ENCODE measurements around the gene TRPT1.

TRPT1 gene

DNA sequence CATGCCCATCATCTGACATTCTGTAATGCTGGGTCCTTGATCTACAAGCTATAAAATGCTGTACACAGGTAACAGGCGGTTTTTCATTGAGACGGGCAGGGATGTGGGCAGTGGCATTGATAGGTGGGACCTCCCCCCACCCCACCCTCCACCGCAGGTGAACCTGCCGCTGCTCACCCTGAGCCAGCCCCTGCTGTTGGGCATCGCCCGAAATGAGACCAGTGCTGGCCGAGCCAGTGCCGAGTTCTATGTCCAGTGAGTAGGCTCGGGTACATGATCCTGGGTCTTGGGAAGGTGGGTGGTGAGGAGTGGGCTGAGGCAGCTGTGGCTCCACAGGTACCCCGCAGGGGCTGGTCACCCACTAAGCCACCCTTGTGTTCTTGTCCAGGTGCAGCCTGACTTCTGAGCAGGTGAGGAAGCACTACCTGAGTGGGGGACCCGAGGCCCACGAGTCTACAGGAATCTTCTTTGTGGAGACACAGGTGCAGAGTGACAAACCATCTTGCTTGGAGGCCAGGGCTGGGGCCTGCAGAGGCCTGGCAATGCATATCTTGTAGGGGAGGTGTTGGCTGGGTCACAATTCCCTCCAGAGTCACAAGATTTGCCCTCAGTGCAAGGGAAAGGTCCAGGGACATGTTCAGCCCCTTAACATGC is 3.2 kb upstream of the TRPT1 start:
- DNase-seq: no peak

DNA sequence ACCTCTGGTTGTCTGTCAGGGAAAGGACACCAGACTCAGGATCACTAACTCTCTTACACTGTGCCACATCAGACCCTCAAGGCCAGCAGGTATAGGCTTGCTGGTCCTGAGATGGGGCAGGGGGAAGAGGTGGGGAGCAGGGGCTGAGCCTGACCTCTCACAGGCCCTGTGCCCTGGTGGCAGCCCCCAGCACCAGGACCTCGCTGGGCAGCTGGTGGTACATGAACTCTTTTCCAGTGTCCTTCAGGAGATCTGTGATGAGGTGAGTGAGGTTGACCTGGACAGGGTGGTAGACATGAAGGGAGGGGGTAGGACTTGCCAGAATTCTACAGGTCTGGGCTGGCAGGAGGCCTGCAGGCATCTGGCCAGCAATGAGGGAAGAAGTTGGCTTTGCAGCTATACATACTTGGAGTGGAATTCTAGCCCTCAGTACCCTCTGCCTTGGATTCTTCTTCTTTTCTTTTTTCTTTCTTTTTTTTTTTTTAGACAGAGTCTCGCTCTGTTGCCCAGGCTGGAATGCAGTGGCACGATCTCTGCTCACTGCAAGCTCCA is 1.5 kb upstream of the TRPT1 start:
- no peak for DNase-seq

DNA sequence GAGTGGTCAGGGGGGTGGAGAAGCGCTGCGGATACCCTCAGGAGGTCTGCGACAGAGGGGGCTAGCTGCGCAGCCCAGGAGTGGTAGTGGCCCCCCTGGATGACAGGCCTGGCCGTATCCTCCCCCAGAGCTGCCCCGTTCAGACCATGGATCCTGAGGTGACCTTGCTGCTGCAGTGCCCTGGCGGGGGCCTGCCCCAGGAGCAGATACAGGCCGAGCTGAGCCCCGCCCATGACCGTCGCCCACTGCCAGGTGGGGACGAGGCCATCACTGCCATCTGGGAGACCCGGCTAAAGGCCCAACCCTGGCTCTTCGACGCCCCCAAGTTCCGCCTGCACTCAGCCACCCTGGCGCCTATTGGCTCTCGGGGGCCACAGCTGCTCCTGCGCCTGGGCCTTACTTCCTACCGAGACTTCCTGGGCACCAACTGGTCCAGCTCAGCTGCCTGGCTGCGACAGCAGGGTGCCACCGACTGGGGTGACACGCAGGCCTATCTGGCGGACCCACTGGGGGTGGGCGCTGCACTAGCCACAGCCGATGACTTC is 593 bp upstream of the TRPT1 start:
- DNase-seq: no peak

DNA sequence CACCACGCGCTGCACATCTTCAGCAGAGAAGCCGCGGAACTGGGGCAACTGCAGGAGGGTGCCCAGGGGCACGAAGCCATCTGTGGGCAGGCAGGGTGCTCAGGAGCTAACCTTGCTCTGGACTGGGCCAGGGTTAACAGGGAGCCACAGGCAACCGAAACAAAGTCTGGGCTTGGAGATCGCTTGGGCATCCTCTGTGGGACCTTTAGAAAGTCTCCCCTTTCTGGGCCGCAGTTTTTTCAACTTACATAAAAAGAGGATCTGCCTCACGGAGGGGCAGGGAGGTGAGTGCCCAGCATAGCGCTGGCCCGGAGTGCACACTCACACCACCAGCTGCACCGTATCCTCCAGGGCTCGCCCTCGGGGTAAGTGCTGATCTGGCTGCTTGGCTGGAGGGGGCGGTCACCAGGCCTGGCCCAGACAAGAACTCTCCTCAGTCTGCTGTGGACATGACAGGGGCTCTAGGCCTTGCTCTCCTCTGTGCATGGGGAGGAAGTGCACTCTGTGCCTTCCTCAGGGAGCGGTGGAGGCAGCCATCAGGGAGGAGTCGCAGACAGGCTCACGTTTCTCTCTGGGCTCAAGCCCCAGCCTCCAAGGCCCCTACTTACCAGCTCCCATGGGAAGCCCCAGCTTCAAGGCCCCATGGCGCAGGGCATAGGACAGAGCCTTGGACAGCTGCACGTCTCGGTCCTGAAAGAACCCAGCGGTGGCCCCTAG is 937 bp downstream of the TRPT1 start:
- no peak for DNase-seq

DNA sequence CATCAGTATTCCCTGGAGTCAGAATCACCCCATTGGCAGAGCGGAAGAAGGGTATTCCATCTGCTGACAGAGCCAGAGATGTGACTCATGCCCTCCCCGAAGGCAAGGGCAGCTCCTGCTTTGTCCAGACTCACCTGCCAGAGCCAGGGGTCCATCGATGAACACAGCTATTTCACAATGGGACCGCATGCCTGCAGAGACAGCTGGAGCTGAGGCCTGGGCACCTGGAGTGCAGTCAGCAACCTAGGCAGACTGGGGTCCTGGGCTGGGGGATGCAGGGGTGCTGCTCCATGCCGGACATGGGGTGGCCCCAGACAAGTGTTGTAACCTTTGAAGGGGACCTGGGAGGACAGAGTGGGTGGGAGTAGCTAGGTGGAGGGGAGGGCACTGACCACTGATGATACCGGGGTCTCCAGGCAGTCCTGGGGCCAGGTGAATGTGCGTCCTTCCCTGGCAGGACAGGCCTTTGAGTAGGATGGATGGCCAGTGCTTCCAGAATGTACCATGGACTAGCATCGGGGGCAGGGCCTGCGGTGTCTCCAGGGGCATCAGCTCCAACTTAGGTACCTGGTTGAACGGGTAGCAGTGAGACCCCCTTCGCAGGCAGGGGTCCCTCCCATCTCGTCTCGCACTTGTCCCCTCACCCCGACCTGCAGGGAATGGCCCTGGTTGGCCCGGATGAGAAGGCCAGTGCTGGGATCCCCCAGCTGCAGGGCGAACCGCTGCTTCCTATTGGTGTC is 1.7 kb downstream of the TRPT1 start:
- DNase-seq: no peak

DNA sequence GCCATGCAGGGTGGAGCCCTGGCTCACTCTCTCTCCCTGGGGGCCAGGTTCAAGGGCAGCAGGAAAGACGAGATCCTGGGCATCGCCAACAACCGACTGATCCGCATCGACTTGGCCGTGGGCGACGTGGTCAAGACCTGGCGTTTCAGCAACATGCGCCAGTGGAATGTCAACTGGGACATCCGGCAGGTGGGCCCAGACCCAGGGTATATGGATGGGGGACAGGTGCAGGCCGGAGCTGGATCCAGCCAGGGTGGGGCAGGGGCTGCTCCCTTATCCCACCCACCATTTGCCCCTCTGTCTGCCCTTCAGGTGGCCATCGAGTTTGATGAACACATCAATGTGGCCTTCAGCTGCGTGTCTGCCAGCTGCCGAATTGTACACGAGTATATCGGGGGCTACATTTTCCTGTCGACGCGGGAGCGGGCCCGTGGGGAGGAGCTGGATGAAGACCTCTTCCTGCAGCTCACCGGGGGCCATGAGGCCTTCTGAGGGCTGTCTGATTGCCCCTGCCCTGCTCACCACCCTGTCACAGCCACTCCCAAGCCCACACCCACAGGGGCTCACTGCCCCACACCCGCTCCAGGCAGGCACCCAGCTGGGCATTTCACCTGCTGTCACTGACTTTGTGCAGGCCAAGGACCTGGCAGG is 2.9 kb downstream of the TRPT1 start:
- DNase-seq: no peak

DNA sequence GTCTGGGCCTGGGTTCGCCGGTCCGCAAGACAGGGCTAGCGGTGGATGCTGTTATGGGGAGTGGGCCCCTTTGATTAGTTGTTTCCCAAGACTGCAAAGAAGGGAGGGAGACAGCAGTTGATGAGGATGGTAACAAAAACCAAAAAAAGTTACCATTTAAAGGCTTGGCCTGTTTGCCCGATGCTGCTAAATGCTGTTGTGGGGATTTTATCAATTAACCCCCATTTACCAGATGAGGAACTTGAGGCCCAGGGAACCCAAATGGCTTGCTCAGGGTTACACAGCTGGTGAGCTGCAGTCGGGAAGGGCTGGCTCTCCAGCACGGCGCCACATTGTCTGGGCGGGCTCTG is 3.4 kb downstream of the TRPT1 start:
- no peak for DNase-seq

DNA sequence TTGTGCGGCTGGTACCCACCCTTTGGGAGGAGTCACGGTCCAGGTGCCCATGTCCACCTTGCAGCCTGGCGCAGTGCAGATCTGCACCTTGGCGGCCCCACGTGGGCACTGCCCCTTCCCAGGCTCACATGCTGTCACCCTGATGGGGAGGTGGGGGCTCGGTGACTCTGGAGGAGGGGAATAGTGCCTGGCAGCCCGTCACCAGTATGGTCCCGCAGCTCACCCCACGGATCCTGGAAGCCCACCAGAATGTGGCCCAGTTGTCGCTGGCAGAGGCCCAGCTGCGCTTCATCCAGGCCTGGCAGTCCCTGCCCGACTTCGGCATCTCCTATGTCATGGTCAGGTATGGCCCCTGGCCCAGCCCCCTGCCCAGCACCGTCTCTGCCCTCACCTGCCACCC is 5.2 kb downstream of the TRPT1 start:
- no peak for DNase-seq

DNA sequence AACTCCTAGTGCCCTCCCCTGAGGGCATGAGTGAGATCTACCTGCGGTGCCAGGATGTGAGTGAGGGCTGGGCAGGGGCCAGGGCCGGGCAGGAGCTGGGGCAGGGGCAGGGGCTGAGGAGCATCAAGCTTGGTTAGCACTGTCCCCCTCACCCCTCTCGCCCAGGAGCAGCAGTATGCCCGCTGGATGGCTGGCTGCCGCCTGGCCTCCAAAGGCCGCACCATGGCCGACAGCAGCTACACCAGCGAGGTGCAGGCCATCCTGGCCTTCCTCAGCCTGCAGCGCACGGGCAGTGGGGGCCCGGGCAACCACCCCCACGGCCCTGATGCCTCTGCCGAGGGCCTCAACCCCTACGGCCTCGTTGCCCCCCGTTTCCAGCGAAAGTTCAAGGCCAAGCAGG is 5.7 kb downstream of the TRPT1 start:
- DNase-seq: no peak

DNA sequence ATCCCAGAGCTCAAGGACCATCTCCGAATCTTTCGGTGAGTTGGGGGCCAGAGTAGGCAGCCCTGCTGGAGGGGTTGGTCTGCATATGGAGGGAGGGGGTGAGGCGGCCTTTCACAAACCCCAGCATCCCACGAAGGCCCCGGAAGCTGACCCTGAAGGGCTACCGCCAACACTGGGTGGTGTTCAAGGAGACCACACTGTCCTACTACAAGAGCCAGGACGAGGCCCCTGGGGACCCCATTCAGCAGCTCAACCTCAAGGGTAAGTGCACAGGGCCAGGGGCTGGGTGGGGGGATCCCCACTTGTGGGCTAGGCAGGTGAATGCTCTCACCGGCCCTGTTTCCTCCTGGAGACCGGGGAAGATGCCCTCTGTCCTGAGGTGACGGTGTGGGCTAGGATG is 6.2 kb downstream of the TRPT1 start:
- no peak for DNase-seq

DNA sequence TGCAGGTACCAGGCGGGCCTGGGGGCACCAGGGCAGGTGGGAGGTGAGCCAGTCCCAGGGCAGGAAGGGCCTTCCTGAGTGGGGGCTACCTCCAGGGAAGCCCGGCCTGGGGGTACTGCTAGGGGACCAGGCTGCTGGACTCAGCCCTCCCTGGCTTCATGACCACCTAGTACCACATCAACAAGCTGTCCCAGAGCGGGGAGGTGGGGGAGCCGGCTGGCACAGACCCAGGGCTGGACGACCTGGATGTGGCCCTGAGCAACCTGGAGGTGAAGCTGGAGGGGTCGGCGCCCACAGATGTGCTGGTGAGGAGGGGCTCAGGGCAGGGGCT is 6.7 kb downstream of the TRPT1 start:
- DNase-seq: no peak

DNA sequence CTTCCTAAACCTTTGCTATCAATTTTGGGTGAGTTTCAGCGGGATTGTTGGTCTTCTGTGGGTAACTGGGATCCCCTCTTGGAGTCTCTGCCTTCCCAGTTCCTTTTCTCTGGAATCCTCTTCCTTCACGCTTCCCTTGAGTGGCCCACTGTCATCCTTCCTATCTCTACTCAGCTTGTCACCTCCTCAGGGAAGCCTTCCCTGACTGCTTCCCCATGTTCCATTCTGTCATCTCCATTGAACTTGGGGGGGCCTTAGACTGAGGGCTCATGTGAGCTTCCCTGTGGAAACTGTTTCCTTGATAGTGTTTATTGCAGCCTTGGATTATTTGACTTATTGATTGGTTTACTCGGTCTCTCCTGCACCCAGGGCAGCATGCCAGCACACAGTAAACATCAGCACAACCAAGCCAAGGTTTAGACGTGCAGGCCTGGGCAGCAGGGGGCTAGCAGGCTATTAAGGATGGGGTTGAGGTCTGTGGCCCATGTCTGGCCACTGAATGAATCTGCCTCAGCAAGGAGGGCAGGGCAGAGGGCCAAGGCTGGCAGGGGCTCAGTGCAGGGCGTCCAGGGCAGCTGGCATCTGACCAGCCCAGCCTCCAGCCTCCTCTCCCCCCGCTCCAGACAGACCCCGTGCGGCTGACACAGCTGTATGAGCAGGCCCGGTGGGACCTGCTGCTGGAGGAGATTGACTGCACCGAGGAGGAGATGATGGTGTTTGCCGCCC is 7.2 kb downstream of the TRPT1 start:
- DNase-seq: no peak

DNA sequence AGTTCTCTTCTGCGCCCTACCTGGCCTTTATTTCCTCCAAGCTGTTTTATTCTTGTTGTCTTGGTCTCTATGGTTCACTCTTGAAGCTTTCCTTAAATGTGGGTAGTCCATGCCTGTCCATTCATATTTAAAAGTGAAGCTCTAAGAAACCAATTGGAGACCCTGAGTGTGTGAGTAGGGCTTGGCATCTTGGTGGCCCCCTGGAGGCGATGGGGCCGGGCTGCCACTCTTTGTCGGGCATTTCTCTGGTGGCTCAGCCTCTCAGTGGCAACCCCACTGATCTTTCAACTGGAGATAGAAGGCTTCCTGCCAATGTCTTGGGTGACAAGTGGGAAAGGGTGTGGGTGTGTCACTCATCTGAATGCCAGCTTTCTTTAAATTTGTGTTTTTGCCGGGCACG is 9.1 kb downstream of the TRPT1 start:
- DNase-seq: no peak

DNA sequence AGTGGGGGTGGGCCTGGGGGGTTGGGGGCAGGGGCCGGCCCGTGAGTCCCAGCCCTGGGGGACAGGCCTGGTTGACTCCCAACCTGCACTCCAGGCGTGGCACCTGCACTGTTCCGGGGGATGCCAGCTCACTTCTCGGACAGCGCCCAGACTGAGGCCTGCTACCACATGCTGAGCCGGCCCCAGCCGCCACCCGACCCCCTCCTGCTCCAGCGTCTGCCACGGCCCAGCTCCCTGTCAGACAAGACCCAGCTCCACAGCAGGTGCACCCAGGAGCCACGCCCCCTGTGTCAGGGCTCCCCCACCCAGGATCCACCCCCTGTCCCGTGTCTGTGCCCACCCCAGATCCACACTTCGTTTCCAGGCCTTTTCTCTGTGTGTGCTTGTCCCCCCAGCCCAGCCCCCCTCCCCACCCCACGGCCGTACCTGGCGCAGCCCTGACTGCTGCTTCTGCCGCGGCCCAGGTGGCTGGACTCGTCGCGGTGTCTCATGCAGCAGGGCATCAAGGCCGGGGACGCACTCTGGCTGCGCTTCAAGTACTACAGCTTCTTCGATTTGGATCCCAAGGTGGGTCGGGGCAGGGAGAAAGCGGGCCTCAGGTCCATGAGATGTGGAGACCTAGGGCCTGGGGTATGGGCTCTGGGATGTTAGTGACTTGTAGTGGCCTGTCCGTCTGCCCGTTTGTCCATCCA is 14.7 kb downstream of the TRPT1 start:
- no peak for DNase-seq

DNA sequence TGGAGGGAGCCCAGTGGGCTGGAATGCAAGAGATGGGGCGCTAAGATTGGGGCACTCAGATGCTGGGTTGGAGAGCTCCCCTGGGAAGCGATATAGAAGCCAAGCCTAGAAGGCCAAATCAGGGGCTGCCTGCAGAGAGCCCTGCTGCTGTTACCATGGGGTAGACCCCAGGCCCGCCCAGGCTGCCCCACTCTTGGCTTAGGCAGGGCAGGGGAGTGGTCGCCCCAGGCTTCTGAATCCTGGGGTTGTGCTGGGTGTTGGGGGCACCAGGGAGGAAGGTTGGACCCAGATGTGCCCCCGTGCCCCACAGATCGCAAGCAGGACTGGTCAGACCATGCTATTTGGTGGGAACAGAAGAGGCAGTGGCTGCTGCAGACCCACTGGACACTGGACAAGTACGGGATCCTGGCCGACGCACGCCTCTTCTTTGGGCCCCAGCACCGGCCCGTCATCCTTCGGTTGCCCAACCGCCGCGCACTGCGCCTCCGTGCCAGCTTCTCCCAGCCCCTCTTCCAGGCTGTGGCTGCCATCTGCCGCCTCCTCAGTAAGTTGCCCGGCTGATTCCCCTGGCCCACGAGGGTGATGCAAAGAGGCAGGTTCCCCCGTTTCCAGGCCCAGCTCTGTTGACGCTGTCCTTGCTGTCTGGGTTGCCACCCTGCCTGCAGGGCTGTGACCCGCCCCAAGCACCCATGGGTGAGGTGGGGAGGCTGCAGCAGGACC is 15.5 kb downstream of the TRPT1 start:
- no peak for DNase-seq

DNA sequence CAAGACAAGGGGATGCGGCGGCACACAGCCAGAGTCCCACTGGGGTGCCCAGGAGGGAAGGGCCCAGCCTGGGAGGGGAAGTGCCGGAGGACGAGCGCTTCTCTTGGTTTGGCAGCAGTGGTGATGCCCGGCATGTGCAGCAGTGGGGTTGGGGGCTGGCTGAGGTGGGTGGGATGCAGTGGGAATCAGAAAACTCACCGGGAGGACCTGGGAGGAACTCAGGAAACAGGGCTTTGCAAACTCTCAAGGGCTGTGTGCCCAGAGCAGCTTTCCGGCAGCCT is 16.5 kb downstream of the TRPT1 start:
- no peak for DNase-seq

DNA sequence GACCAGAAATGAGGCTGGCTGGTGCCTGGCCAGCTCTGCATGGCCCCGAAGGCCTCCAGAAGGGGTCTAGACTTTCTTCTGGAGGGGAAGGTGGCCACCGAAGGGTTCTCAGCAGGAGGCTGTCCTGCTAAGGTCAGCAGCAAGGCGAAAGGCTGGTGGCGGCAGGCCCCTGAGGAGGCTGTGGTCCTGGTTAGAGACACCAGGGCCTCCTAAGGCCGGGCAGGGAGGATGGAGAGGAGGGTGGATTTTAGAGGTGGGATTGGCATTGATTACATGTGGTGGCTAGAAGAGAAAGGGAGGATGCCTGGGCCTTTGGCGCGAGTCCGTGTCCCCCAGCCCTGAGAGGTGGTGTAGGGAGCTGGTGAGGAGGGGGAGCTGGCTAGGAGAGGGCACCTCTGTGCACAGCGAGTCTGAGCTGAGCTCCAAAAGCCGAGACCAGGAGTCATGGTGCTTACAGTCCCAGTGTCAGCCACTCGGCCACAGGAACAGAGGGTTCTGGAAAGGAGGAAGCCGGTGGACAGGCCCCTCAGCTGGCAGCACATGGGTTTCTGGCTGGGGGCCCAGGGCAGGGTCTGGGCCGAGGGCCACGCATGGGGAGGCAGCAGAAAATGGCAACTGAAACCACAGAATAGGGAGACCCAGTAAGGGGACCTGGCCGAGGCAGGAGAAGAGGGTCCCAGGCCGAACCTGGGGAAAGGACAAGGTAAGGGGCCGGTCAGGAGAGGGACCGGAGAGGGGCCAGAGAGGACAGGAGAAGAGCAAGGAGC is 17.0 kb downstream of the TRPT1 start:
- no peak for DNase-seq

DNA sequence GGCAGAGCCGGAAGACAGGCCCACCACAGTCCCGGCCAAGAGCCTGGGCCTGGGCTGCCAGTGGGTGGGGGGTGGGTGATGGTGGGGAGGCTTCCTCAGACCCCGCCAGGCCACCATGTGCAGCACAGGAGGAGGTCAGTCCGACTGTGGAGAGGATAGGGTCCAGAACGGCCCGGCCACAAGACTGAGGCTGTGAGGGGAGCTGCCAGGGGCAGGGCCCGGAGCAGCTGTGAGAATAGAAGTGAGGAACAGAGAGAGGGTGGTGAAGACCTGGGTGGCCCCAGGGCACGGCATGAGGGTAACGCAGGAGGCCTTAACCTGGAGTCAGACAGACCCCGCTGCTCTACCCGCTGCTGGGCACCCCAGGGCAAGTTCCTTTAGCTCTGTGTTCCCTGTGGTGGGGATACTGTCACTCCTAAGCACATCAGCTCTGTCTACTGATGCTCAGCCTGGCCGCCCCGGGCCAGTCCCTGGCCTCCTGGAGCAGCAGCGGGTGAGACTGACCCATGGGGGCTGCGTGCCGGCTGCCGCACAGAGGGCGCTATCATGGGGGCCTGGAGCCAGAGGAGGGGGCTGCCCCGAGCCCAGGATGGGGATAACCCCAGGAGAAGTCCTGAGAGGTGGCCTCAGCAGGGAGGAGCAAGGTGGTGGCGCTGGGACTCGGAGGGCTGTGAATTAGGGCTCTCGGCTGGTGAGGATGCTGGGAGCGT is 17.7 kb downstream of the TRPT1 start:
- no peak for DNase-seq

DNA sequence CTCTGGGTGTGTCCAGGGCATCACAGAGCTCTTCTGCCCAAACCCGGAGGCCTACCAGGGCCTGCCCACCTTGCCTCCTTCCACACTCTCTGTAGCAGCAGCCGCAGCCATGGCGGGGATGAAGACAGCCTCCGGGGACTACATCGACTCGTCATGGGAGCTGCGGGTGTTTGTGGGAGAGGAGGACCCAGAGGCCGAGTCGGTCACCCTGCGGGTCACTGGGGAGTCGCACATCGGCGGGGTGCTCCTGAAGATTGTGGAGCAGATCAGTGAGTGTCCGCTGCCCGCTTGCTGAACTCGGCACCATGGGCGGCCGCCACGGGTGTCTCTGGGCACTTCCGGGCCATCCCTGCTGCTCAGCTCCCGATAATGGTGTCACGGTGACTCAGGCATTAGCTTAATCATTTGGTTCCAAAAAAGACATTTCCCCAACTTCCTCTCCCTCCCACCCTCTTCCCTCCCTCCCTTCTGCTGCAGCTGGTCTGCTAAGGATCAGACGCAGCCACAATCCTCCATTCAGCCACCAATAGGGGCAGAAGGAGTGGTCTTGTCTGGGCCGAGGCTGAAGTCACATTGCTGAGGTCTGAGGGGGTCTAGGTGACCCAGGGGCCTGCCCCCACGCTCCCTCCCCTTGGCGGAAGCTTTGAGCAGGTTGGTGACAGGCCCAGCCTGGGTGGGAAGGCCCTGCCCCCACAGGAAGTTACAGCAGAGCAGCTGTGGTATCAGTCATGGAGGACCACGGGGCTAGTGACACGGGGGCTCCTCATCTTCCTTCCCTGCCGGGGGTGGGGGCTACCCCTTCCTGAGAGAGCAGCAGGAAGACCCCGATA is 18.5 kb downstream of the TRPT1 start:
- no peak for DNase-seq
